Measurements from ENCODE around the gene SRP54.

GRCh38 chr14:35045798-35046047 lies 62.9 kb downstream of the SRP54 start:
- TF ChIP-seq CTCF (IDR thresholded peaks at IDR 0.05; ENCODE audit: insufficient read depth, low read depth, low read length) (no peak), EZH2 (IDR thresholded peaks at IDR 0.05; ENCODE audit: insufficient read depth, low read length) (no peak)
